ENCODE results near the gene GAMT.
A peak's percentile ranks its signal among the peaks of the same experiment; 100 is the strongest.
"Not testable (repeated sequence)": the region's sequence is repeated elsewhere in the genome, so short reads cannot be mapped to it uniquely, and the experiment has no call there.

The GAMT gene

GRCh38 chr19:1420590-1420989, 19.2 kb upstream of the GAMT start:
- Histone ChIP-seq H3K9ac (no peak overlapping the region), H3K4me2 (no peak overlapping the region), H3K27me3 (no peaks in the 10 kb centered on the region), H3K9me3 (no peaks in the 10 kb centered on the region), H3K4me1 (peaks cover 56% of the 10 kb centered on the region), H3K27ac (no peak overlapping the region), H4K20me1 (peaks cover 100% of the 10 kb centered on the region), H3K4me3 (no peak overlapping the region), H3K36me3 (peaks cover 97% of the 10 kb centered on the region)
- TF ChIP-seq Cebpa-rat (IDR thresholded peaks at IDR 0.05): no peak

GRCh38 chr19:1420085-1420484, 18.7 kb upstream of the GAMT start:
- H3K4me2 ChIP-seq, H3K27ac ChIP-seq, H3K9me3 ChIP-seq, H3K9ac ChIP-seq, H3K27me3 ChIP-seq, H3K4me3 ChIP-seq: not testable (repeated sequence)
- Histone ChIP-seq H4K20me1 (peaks cover 100% of the 10 kb centered on the region), H3K4me1 (peaks cover 56% of the 10 kb centered on the region), H3K36me3 (peaks cover 96% of the 10 kb centered on the region)

- no peak overlapping the region for H3K27ac ChIP-seq
- no peak overlapping the region for H3K4me2 ChIP-seq
- TF ChIP-seq Cebpa-rat (IDR thresholded peaks at IDR 0.05): no peak
- no peaks in the 10 kb centered on the region for H3K27me3 ChIP-seq
- peaks cover 52% of the 10 kb centered on the region for H3K4me1 ChIP-seq
- H3K36me3 ChIP-seq: peaks cover 97% of the 10 kb centered on the region
- H3K9ac ChIP-seq: no peak overlapping the region
- H3K4me3 ChIP-seq: no peak overlapping the region
- peaks cover 100% of the 10 kb centered on the region for H4K20me1 ChIP-seq
- H3K9me3 ChIP-seq: no peaks in the 10 kb centered on the region
These were observed 17.8 kb upstream of the GAMT start for GRCh38 chr19:1418951-1419738.

GRCh38 chr19:1418496-1418775, 17.1 kb upstream of the GAMT start:
- H3K27ac ChIP-seq: no peak overlapping the region
- no peaks in the 10 kb centered on the region for H3K27me3 ChIP-seq
- no peak overlapping the region for H3K4me3 ChIP-seq
- peaks cover 50% of the 10 kb centered on the region for H3K4me1 ChIP-seq
- peaks cover 100% of the 10 kb centered on the region for H4K20me1 ChIP-seq
- TF ChIP-seq Cebpa-rat (IDR thresholded peaks at IDR 0.05): no peak
- no peak overlapping the region for H3K9ac ChIP-seq
- no peaks in the 10 kb centered on the region for H3K9me3 ChIP-seq
- H3K36me3 ChIP-seq: peaks cover 98% of the 10 kb centered on the region
- no peak overlapping the region for H3K4me2 ChIP-seq

GRCh38 chr19:1417681-1418495, 16.5 kb upstream of the GAMT start:
- Histone ChIP-seq H3K9me3 (no peaks in the 10 kb centered on the region), H4K20me1 (peaks cover 100% of the 10 kb centered on the region), H3K36me3 (peaks cover 98% of the 10 kb centered on the region), H3K27ac (no peak overlapping the region), H3K27me3 (no peaks in the 10 kb centered on the region), H3K4me2 (no peak overlapping the region), H3K4me3 (no peak overlapping the region), H3K9ac (no peak overlapping the region; the same call in 1 of the 2 replicates), H3K4me1 (peaks cover 50% of the 10 kb centered on the region)
- TF ChIP-seq Cebpa-rat (IDR thresholded peaks at IDR 0.05): no peak

- Histone ChIP-seq H3K4me3 (no peak overlapping the region), H3K9ac (no peak overlapping the region; the same call in 1 of the 2 replicates), H3K36me3 (peaks cover 98% of the 10 kb centered on the region), H3K27ac (no peak overlapping the region), H3K9me3 (no peaks in the 10 kb centered on the region), H3K4me1 (peaks cover 50% of the 10 kb centered on the region), H3K4me2 (no peak overlapping the region), H3K27me3 (no peaks in the 10 kb centered on the region), H4K20me1 (peaks cover 100% of the 10 kb centered on the region)
- no peak for TF ChIP-seq Cebpa-rat (IDR thresholded peaks at IDR 0.05)
These were observed 15.8 kb upstream of the GAMT start for GRCh38 chr19:1417145-1417544.

GRCh38 chr19:1416014-1416841, 14.9 kb upstream of the GAMT start:
- Histone ChIP-seq H3K4me2 (0 out of 2 replicates have a peak overlapping the region, but pooled peaks have one; percentile 14), H4K20me1 (peaks cover 100% of the 10 kb centered on the region), H3K27ac (no peak overlapping the region), H3K4me1 (peaks cover 50% of the 10 kb centered on the region), H3K36me3 (peaks cover 98% of the 10 kb centered on the region), H3K9ac (no peak overlapping the region; the same call in 1 of the 2 replicates), H3K9me3 (no peaks in the 10 kb centered on the region), H3K4me3 (no peak overlapping the region), H3K27me3 (no peaks in the 10 kb centered on the region)
- no peak for TF ChIP-seq Cebpa-rat (IDR thresholded peaks at IDR 0.05)

- H3K27me3 ChIP-seq: no peaks in the 10 kb centered on the region
- TF ChIP-seq Cebpa-rat (IDR thresholded peaks at IDR 0.05): no peak
- no peak overlapping the region for H3K4me3 ChIP-seq
- H3K27ac ChIP-seq: no peak overlapping the region
- H3K9ac ChIP-seq: no peak overlapping the region
- no peaks in the 10 kb centered on the region for H3K9me3 ChIP-seq
- H3K36me3 ChIP-seq: peaks cover 92% of the 10 kb centered on the region
- peaks cover 74% of the 10 kb centered on the region for H3K4me1 ChIP-seq
- H3K4me2 ChIP-seq: no peak overlapping the region
- H4K20me1 ChIP-seq: peaks cover 99% of the 10 kb centered on the region
These were observed 11.9 kb upstream of the GAMT start for GRCh38 chr19:1412995-1413800.

GRCh38 chr19:1412323-1412923, 11.1 kb upstream of the GAMT start:
- Histone ChIP-seq H3K9me3 (no peaks in the 10 kb centered on the region), H4K20me1 (peaks cover 91% of the 10 kb centered on the region)

More at GRCh38 chr19:1412323-1412923, 11.1 kb upstream of the GAMT start:
- Histone ChIP-seq H3K4me1 (peaks cover 74% of the 10 kb centered on the region), H3K27ac (no peak overlapping the region), H3K9ac (peak overlapping the region; percentile 53; the same call in 1 of the 2 replicates), H3K4me3 (no peak overlapping the region), H3K27me3 (no peaks in the 10 kb centered on the region), H3K36me3 (peaks cover 84% of the 10 kb centered on the region), H3K4me2 (peak overlapping the region; percentile 93)
- no peak for TF ChIP-seq Cebpa-rat (IDR thresholded peaks at IDR 0.05)
